Choroid plexus epithelial cell (primary cell): ENCODE results near the gene SPINT2.

Experiments used
- DNase-seq: peaks from one replicate; pipeline ENCODE4 v3.0.0-alpha.2; 2010; ENCODE audit warnings: low read depth
- H3K4me3 ChIP-seq: 2 replicates; pipeline ENCODE4 v1.5.1; 2011; ENCODE audit warnings: low read depth, mild to moderate bottlenecking, control low read depth, low read length, moderate library complexity
- CTCF ChIP-seq: conservative IDR thresholded peaks from 2 replicates; pipeline ENCODE4 v1.5.1; 2011; ENCODE audit warnings: low read depth, mild to moderate bottlenecking, control low read depth, inconsistent platforms, low read length, moderate library complexity

SPINT2 gene

GRCh38 chr19:38264486-38265212 lies at the start of gene SPINT2:
Gene SPINT2 (plus strand): TSS chr19:38264573. CDS start chr19:38264893, 320 bp downstream.
- no peak for DNase-seq
- peak within 1 kb of the TSS; percentile 54 for H3K4me3 ChIP-seq
- no peak for TF ChIP-seq CTCF

DNA sequence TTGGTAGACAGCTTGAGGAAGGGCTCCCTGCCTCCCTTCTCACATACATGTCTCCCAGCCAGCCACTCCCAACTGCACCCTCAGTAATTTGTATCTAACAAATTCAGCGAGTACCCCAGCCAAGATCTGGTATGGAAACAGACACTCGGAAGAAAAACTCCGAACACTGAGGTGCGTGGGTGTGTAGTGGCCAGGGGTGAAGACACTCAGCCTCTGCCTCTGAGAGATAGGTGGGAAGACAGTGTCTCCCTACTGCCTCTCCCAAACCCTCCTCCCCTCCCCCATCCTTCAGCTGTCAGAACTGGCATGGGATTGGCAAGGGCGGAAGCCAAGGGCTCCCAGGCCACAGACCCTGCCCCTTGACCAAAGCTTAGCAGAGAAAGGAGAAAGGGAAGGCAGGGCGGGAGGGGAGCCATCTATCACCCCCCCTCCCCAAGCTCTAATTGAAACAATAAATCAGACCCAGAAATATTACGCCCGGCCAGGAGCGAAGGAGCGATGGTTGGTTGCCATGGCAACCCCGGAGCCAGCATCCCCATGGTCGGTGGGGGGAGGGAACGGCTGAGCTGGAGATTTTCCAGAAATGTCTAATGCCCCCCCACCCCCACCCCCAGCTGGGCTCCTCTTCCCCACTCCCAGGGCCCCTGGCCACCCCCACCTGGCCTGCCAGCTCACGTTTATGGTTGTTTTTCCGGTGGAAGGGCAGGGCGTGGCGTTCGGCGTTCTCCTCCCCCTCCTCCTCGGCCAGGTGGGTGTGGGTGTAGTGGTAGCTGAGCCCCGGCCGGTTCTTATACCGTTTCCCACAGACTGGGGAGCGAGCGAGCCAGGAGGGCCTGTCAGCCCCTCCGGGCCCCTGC lies 47.4 kb upstream of the SPINT2 start:
- no peak overlapping the region for H3K4me3 ChIP-seq
- DNase-seq, result no peak
- TF ChIP-seq CTCF, result no peak

GRCh38 chr19:38218204-38218603 lies 46.2 kb upstream of the SPINT2 start:
- DNase-seq, result no peak
- TF ChIP-seq CTCF, result no peak
- no peak overlapping the region for H3K4me3 ChIP-seq

DNA sequence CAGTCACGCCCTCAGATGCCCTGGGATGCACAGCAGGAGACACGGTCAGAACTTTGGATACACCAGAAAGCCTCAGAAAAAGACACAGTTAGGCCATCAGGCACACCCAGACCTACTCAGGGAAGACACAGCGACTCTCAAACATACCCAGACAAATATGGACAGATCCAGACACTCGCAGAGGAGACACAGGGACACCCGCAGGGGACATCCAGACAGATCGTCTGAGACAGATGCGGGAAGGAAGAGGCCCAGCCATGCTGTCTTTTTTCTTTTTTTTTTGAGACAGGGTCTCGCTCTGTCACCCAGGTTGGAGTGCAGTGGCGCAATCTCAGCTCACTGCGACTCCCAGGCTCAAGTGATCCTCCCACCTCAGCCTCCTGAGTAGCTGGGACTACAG lies 45.2 kb upstream of the SPINT2 start:
- no peak overlapping the region for H3K4me3 ChIP-seq
- DNase-seq, result no peak
- no peak for TF ChIP-seq CTCF

DNA sequence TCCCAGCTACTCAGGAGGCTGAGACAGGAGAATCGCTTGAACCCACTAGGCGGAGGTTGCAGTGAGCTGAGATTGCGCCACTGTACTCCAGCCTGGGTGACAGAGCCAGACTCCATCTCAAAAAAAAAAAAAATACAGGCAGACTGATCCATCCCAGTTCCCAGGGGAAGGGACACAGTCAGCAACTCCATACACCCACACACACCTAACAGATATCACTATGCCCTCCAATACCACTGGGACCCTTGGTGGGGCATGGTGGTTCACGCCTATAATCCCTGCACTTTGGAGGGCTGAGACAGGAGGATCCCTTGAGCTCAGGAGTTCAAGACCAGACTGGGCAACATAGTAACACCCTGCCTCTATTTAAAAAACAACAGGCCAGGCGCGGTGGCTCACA lies 43.0 kb upstream of the SPINT2 start:
- H3K4me3 ChIP-seq, result no peak overlapping the region
- no peak for DNase-seq
- no peak for TF ChIP-seq CTCF

GRCh38 chr19:38221919-38222830 lies 42.2 kb upstream of the SPINT2 start:
- DNase-seq, result no peak
- no peak overlapping the region for H3K4me3 ChIP-seq
- TF ChIP-seq CTCF, result no peak
